ENCODE data around the gene HID1. TPM values are rescaled to one million over a fixed set of nuclear protein-coding genes. Genes with fewer than 3 reads are reported as not detected.

The HID1 gene, protein sequence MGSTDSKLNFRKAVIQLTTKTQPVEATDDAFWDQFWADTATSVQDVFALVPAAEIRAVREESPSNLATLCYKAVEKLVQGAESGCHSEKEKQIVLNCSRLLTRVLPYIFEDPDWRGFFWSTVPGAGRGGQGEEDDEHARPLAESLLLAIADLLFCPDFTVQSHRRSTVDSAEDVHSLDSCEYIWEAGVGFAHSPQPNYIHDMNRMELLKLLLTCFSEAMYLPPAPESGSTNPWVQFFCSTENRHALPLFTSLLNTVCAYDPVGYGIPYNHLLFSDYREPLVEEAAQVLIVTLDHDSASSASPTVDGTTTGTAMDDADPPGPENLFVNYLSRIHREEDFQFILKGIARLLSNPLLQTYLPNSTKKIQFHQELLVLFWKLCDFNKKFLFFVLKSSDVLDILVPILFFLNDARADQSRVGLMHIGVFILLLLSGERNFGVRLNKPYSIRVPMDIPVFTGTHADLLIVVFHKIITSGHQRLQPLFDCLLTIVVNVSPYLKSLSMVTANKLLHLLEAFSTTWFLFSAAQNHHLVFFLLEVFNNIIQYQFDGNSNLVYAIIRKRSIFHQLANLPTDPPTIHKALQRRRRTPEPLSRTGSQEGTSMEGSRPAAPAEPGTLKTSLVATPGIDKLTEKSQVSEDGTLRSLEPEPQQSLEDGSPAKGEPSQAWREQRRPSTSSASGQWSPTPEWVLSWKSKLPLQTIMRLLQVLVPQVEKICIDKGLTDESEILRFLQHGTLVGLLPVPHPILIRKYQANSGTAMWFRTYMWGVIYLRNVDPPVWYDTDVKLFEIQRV
- 0.29 and 0.31 TPM in 2 replicates for total RNA-seq

DNA sequence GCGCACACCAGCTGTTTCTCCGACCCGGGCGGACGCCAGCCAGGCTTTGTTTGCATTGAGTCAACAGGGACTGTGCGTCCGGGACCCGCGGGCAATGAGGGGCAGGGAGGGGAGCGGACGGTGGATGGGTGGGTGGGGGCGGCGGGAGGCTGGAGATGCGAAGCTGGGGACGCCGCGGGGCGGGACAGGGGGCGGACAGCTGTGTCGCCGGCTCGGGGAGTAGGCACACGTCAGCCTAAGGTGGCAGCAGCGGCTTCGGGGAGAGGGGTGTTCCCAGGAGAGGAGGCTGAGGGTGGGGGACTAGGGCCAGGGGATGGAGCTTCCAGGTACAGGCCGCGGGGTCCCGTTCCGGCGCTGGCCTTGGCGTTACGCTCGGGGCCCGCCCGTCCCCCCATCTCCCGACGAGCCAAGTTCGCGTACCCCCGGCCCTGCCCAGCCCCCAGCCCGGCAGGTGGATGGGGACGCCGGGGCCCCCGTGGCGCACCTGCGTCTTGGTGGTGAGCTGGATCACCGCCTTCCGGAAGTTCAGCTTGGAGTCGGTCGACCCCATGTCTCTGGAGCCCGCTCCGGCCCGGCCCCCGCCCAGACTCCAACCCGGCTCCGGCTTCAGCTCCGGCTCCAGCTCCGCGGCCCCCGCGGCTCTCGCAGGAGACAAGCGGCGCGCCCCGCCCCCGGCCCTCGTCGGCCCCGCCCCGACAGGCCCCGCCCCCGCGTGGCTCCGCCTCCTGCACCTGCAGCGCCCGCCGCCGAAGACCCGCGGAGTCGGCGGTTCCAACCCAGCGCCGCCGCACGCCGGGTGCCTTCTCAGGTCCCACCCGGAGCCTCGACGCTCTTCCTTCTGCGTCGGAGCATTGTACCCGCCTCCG lies at the start of gene HID1:
Gene HID1, minus strand, starts transcription at position 653 of the 866 bp plus-strand sequence. Its CDS starts 103 bp downstream, at position 550.
- Mint-ChIP-seq H3K27ac (peak within 1 kb of the TSS; percentile 31), H3K36me3 (ENCODE audit: low read depth) (no peaks in the 10 kb centered on the region), H3K4me3 (peak within 1 kb of the TSS; percentile 80), H3K4me1 (ENCODE audit: low read depth) (peaks cover 6% of the 10 kb centered on the region), H3K27me3 (ENCODE audit: insufficient read depth) (peaks cover 52% of the 10 kb centered on the region), H3K9me3 (no peaks in the 10 kb centered on the region)
- intact Hi-C loops (cut with micrococcal nuclease): loop anchor here (1.0 to 2.0 kb wide), 3 partner anchors 10 to 52 kb away; partner anchors contain the start of gene CDR2L
- DNase-seq (ENCODE audit: low spot score): peak; percentile 54

DNA sequence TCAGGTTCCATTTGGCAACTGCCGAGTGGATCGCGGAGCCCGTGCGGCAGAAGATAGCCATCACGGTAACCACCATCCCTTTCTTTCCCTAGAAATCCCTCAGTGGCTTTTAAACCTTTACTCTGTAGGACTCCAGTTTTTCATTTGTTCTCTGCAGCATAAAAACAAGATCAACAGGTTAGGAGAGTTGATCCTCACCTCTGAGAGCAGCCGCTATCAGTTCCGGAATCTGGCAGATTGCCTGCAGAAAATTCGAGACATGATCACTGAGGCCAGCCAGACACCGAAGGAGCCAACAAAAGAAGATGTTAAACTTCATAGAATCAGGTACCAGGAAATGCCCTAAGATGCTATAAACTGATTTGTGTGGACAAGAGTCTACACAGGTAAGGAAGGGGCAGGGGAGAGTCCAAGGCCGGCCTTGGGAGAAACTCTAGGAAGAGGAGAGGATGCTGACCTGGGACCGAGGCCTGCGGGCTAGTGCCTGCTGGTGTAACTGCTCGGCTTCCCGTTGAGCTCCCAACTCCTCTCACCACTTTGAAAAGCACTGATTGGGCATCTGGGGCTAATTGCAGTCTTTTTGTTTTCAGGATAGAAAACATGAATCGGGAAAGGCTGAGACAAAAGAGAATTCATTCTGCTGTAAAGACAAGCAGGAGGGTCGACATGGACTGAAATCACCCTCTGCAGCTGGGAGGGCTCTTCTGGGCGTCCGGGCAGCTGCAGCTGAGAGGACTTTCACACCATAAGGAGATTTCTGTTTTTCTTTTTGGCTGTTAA lies 48.0 kb upstream of the HID1 start:
- H3K4me3 Mint-ChIP-seq: no peak overlapping the region
- no peaks in the 10 kb centered on the region for H3K9me3 Mint-ChIP-seq
- intact Hi-C loops (cut with micrococcal nuclease): no loop called here
- no peaks in the 10 kb centered on the region for H3K27me3 Mint-ChIP-seq (ENCODE audit: insufficient read depth)
- H3K4me1 Mint-ChIP-seq (ENCODE audit: low read depth): peaks cover 4% of the 10 kb centered on the region
- no peak for DNase-seq (ENCODE audit: low spot score)
- peaks cover 35% of the 10 kb centered on the region for H3K36me3 Mint-ChIP-seq (ENCODE audit: low read depth)
- H3K27ac Mint-ChIP-seq: no peak overlapping the region

DNA sequence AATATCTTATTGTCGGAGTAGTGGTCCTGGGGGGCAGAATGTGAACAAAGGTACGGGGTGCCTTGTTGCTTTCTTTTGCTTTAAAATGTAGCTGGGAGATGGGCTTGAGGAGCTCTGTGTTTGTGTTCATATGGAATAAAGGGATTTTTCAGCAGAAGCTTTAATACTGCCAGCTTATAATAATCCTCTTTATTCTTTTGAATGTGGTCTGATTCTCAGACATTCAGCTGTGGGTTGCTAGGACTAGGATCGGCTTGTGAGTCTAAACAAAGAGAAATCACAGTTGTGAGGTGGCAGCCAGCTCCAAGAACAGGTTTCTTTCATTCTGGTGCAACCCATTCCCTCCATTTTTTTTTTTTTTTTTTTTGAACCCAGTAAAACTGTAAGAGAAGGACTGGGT lies 47.2 kb upstream of the HID1 start:
- H3K27me3 Mint-ChIP-seq (ENCODE audit: insufficient read depth): no peaks in the 10 kb centered on the region
- no peak for DNase-seq (ENCODE audit: low spot score)
- intact Hi-C loops (cut with micrococcal nuclease): no loop called here
- no peak overlapping the region for H3K4me3 Mint-ChIP-seq
- peaks cover 4% of the 10 kb centered on the region for H3K4me1 Mint-ChIP-seq (ENCODE audit: low read depth)
- no peak overlapping the region for H3K27ac Mint-ChIP-seq
- H3K36me3 Mint-ChIP-seq (ENCODE audit: low read depth): peaks cover 40% of the 10 kb centered on the region
- no peaks in the 10 kb centered on the region for H3K9me3 Mint-ChIP-seq

DNA sequence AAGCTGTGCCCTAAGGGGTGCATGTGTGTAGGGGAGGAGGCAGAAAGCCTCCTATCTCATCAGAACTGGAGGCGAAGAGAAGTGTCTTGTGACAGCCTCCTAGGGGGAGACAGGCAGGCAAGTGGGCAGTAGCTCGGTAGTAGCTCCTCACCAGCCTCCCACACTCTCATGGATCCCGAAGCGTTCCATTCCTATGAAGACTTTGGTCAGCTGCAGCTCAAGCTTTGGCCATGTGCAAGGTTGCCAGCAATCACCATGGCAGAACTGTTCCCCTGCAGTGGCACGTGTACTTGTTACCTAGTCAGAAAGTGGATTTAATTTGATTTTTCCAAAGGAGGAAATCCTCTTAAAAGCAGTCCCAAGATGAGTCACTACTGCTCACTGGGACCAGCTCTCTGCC lies 46.6 kb upstream of the HID1 start:
- H3K27me3 Mint-ChIP-seq (ENCODE audit: insufficient read depth): no peaks in the 10 kb centered on the region
- intact Hi-C loops (cut with micrococcal nuclease): no loop called here
- no peak for DNase-seq (ENCODE audit: low spot score)
- no peak overlapping the region for H3K27ac Mint-ChIP-seq
- peaks cover 41% of the 10 kb centered on the region for H3K36me3 Mint-ChIP-seq (ENCODE audit: low read depth)
- peaks cover 4% of the 10 kb centered on the region for H3K4me1 Mint-ChIP-seq (ENCODE audit: low read depth)
- H3K4me3 Mint-ChIP-seq: no peak overlapping the region
- H3K9me3 Mint-ChIP-seq: no peaks in the 10 kb centered on the region

DNA sequence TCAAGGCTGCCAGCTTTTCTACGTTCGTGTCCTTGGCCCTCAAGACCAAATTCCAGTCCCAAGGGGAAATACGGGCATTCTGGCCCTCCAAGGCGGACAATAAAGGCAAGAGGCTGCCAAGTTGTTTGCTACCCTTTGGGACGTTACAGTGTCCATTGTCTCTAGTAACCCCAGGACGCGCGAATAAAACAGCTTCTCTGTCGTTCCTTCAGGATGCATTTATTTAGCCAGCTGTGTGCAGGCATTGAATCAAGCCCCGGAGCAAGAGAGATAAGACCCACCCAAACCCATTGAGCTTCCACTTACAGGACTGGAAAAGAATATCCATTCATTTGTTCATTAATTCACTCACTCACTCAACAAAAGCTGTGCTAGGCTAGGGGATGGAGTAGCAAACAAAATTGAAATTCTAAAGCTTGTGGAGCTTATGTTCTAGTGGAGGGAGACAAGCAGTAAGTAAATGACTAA lies 40.6 kb upstream of the HID1 start:
- DNase-seq (ENCODE audit: low spot score): no peak
- Mint-ChIP-seq H3K36me3 (ENCODE audit: low read depth) (peaks cover 20% of the 10 kb centered on the region), H3K4me3 (peak overlapping the region; percentile 95), H3K4me1 (ENCODE audit: low read depth) (peaks cover 17% of the 10 kb centered on the region), H3K9me3 (no peaks in the 10 kb centered on the region), H3K27me3 (ENCODE audit: insufficient read depth) (no peaks in the 10 kb centered on the region), H3K27ac (peak overlapping the region; percentile 88)
- intact Hi-C loops (cut with micrococcal nuclease): loop anchor here (1.0 kb wide), 1 partner anchor 26 kb away; the partner anchor contains the start of gene CDR2L

DNA sequence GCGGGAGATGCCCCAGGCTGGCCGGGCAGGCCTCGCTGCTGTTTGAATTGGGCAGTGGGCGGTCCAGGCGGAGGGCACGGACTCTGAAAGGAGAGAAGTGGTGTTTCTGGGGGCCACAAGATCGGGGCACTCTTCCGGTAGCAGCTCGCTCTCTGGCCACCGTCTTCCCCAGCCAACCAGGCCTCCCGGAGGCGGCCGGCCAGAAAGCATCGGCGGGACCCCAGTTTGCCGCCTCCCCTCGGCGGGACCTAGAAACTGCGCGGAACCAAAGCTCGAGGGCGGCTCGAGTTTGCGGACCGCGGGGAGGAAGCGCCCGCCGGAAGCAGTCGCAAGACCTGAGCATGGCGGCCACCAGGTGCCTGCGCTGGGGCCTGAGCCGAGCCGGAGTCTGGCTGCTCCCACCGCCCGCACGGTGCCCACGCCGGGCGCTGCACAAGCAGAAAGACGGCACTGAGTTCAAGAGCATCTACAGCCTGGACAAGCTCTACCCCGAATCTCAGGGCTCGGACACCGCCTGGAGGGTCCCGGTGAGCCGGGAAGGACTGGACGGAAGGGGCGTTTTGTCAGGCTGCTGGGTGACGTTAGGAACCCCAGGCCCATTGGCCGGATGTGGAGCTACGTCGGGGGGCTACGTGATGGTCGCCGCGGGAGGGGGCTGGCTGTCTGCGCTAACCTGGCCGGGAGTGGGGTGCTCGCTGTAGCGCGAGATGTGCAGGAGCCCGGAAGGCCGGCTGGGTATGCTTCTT lies 40.0 kb upstream of the HID1 start, which contains the start of gene MRPL58:
Gene MRPL58, plus strand, starts transcription at position 325 of the 746 bp plus-strand sequence. Its CDS starts 17 bp downstream, at position 342.
- Mint-ChIP-seq H3K4me3 (peak within 1 kb of the TSS; percentile 95), H3K27ac (peak within 1 kb of the TSS; percentile 88), H3K27me3 (ENCODE audit: insufficient read depth) (no peaks in the 10 kb centered on the region), H3K9me3 (no peaks in the 10 kb centered on the region), H3K36me3 (ENCODE audit: low read depth) (peaks cover 18% of the 10 kb centered on the region), H3K4me1 (ENCODE audit: low read depth) (peaks cover 17% of the 10 kb centered on the region)
- DNase-seq (ENCODE audit: low spot score): peak; percentile 75
- intact Hi-C loops (cut with micrococcal nuclease): loop anchor here (1.0 kb wide), 5 partner anchors 23 to 249 kb away; partner anchors contain the start of genes CDR2L, GGA3 and MRPS7

DNA sequence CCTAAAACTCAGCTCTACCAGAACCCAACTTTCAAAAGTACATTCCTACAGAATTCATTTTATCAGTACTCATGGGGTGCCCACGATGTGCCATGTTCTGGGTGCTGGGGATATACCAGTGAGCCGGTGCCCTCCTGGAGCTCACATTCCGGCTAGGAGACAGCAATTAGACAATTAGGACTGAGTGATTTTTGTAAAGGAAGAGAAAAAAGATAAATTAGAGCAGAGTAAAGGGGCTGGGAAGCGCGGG lies 39.5 kb upstream of the HID1 start:
- intact Hi-C loops (cut with micrococcal nuclease): loop anchor here (1.0 kb wide), 4 partner anchors 23 to 249 kb away; partner anchors contain the start of genes GGA3 and MRPS7
- no peak for DNase-seq (ENCODE audit: low spot score)
- H3K9me3 Mint-ChIP-seq: no peaks in the 10 kb centered on the region
- H3K36me3 Mint-ChIP-seq (ENCODE audit: low read depth): peaks cover 18% of the 10 kb centered on the region
- no peaks in the 10 kb centered on the region for H3K27me3 Mint-ChIP-seq (ENCODE audit: insufficient read depth)
- peak overlapping the region; percentile 88 for H3K27ac Mint-ChIP-seq
- peak overlapping the region; percentile 95 for H3K4me3 Mint-ChIP-seq
- peaks cover 17% of the 10 kb centered on the region for H3K4me1 Mint-ChIP-seq (ENCODE audit: low read depth)

DNA sequence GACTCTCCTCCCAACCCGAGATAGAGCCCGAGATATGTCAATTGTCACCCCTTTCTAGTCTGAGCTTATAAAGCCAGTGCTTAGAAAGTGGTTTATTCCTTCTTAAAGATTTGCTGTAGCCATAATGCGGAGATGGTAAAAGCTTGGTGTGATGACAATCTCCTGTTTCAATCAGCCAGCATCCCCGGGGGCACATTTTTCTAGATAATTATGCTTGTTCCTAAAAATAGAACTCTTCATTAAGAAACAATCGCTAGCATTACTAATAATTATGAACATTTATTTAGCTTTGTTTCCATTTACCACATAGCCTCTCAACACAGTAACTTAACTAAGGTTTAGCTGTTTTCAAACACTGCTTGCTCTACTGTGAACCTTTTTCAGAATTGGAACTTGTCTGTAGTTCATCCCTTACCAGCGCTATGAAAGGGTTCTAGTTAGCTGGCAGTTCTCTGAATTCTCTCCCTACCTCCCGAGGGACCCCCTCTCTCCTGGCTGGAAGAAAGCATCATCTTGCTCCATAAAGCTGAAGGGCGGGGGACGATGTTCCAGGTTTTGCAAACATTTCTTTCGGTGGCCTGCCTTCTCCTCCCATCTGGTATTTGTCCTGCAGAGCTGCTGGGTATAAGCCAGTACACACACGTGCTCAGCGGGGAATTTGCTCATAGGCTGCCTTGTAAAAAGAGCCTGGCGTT lies 39.0 kb upstream of the HID1 start:
- Mint-ChIP-seq H3K4me1 (ENCODE audit: low read depth) (peaks cover 17% of the 10 kb centered on the region), H3K27me3 (ENCODE audit: insufficient read depth) (no peaks in the 10 kb centered on the region), H3K27ac (peak overlapping the region; percentile 88), H3K4me3 (peak overlapping the region; percentile 95), H3K36me3 (ENCODE audit: low read depth) (peaks cover 13% of the 10 kb centered on the region), H3K9me3 (no peaks in the 10 kb centered on the region)
- no peak for DNase-seq (ENCODE audit: low spot score)
- intact Hi-C loops (cut with micrococcal nuclease): loop anchor here (1.0 kb wide), 4 partner anchors 24 to 250 kb away; partner anchors contain the start of genes GGA3 and MRPS7

DNA sequence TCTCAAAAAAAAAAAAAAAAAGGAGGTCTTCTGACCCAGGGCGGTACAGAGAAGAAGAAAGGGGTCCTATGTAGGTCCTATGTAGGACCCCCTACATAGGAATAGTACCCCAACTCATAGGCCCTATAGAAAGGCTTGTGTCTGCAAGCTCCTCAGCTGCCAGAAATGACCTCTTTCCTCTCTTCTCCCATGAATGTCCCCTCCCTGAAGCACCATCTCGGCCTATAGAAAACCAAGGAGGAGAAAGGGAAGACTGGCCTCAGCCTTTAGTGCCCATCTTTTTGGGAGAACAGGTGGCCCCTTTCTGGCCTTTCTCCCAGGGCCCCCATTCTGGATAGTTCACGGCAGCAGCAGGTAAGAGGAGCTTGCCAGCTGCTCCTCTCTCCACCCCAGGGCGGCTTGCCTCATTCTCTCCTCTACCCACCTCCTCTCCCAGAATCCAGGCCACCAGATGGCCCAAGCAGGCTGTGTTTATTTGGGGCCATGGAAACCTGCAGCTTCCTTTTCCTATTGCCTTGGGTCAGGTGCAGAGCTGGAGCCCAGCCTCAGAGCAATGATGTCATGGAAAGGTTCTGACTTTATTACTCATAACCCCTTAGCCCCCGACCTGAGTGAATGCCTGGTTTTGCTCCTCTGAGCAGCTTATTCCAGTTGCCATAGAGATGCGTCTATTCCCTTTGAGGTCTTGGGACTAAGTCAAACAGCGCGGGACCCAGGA lies 38.3 kb upstream of the HID1 start:
- Mint-ChIP-seq H3K36me3 (ENCODE audit: low read depth) (peaks cover 13% of the 10 kb centered on the region), H3K27me3 (ENCODE audit: insufficient read depth) (no peaks in the 10 kb centered on the region), H3K4me3 (peak overlapping the region; percentile 95), H3K4me1 (ENCODE audit: low read depth) (peaks cover 17% of the 10 kb centered on the region), H3K27ac (peak overlapping the region; percentile 27), H3K9me3 (no peaks in the 10 kb centered on the region)
- no peak for DNase-seq (ENCODE audit: low spot score)
- intact Hi-C loops (cut with micrococcal nuclease): no loop called here

DNA sequence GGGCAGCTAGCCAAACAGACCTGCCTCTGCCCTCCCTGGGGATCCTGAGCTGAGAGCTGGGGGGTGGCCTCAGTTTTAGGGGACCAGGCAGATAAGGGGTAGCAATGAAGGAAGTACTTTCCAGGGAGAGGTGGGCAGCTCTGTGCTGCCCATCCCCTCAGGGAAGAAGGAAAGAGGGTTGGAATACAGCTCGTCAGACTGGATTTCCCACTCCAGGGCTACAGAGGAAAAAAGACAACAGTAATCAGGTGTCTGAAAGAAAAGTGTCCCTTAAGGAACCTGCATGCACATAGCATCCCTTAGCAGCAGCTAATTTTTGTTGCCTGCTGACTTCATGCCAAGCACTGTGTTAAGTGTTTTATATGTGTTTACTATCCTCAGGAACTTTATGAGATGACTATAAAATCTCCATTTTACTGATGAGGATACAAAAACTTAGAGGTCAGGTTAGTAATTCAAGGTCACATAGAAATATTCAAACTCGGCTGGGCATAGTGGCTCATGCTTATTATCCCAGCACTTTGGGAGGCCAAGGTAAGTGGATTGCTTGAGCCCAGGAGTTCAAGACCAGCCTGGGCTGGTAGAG lies 36.7 kb upstream of the HID1 start:
- H3K4me3 Mint-ChIP-seq: no peak overlapping the region
- no peaks in the 10 kb centered on the region for H3K9me3 Mint-ChIP-seq
- peaks cover 7% of the 10 kb centered on the region for H3K36me3 Mint-ChIP-seq (ENCODE audit: low read depth)
- no peak overlapping the region for H3K27ac Mint-ChIP-seq
- H3K27me3 Mint-ChIP-seq (ENCODE audit: insufficient read depth): no peaks in the 10 kb centered on the region
- peaks cover 17% of the 10 kb centered on the region for H3K4me1 Mint-ChIP-seq (ENCODE audit: low read depth)
- intact Hi-C loops (cut with micrococcal nuclease): no loop called here
- no peak for DNase-seq (ENCODE audit: low spot score)
